HepG2 (cell line): ENCODE results near the gene MAFF. TPM values are rescaled to one million over a fixed set of nuclear protein-coding genes. Genes with fewer than 3 reads are reported as not detected.

ENCODE experiments used
- CBFB ChIP-seq: sonication (generic); formaldehyde crosslinking; IDR thresholded peaks from 2 replicates; pipeline ENCODE4 v1.4.0; 2020; ENCODE audit warnings: missing genetic modification reagents
- EED ChIP-seq: sonication (generic); formaldehyde crosslinking; IDR thresholded peaks from 2 replicates; pipeline ENCODE4 v1.5.0; 2020; ENCODE audit warnings: mild to moderate bottlenecking, missing genetic modification reagents
- GLI4 ChIP-seq: sonication (generic); formaldehyde crosslinking; IDR thresholded peaks from 2 replicates; pipeline ENCODE4 v1.5.1; 2020; ENCODE audit warnings: missing genetic modification reagents, mild to moderate bottlenecking, moderate library complexity, borderline replicate concordance
- HNF4A ChIP-seq: sonication (generic); formaldehyde crosslinking; IDR thresholded peaks from 2 replicates; pipeline ENCODE4 v1.4.0; 2020; ENCODE audit warnings: missing genetic modification reagents
- HNRNPH1 ChIP-seq: fragments of 200-400 bp; formaldehyde crosslinking; optimal IDR thresholded peaks from 2 replicates; pipeline ENCODE3; 2017; ENCODE audit warnings: mild to moderate bottlenecking, low read depth, low read length
- HNRNPL ChIP-seq: fragments of 200-400 bp; formaldehyde crosslinking; IDR thresholded peaks from 2 replicates; pipeline ENCODE4 v1.6.1; 2017; ENCODE audit warnings: mild to moderate bottlenecking, low read depth, low read length
- LCORL ChIP-seq, 2 experiments: fragments of 450-650 bp in 1 of 2; sonication (generic) in 1 of 2; formaldehyde crosslinking in 1 of 2; IDR thresholded peaks; 2 replicates each; pipeline versions ENCODE4 v1.5.0 to v1.6.1; 2017 to 2020; ENCODE audit warnings: antibody characterized with exemption in 1 of 2, missing genetic modification reagents in 1 of 2
- MAFG ChIP-seq: sonication (generic); formaldehyde crosslinking; IDR thresholded peaks from 2 replicates; pipeline ENCODE4 v1.5.1; 2020; ENCODE audit warnings: mild to moderate bottlenecking, missing genetic modification reagents
- MED8 ChIP-seq: sonication (generic); formaldehyde crosslinking; IDR thresholded peaks from 2 replicates; pipeline ENCODE4 v1.8.1; 2023; ENCODE audit warnings: mild to moderate bottlenecking, missing genetic modification reagents; ENCODE audit not compliant: insufficient replicate concordance
- PCBP2 ChIP-seq: fragments of 200-400 bp; formaldehyde crosslinking; optimal IDR thresholded peaks from 2 replicates; pipeline ENCODE3; 2018; ENCODE audit warnings: low read length, low read depth; ENCODE audit not compliant: poor library complexity, severe bottlenecking
- TARDBP ChIP-seq: sonication (generic); formaldehyde crosslinking; IDR thresholded peaks from 2 replicates; pipeline ENCODE4 v1.8.0; 2022; ENCODE audit warnings: mild to moderate bottlenecking, missing genetic modification reagents
- ZNF205 ChIP-seq: IDR thresholded peaks from 2 replicates; pipeline ENCODE4 v1.6.1; 2018; ENCODE audit warnings: missing biosample characterization, missing genetic modification reagents
- ZNF230 ChIP-seq: sonication (generic); formaldehyde crosslinking; IDR thresholded peaks from 2 replicates; pipeline ENCODE4 v1.4.0; 2020; ENCODE audit warnings: mild to moderate bottlenecking, missing genetic modification reagents
- ZNF431 ChIP-seq: sonication (generic); formaldehyde crosslinking; IDR thresholded peaks from 2 replicates; pipeline ENCODE4 v1.9.0; 2022; ENCODE audit warnings: missing genetic modification reagents, low read depth, mild to moderate bottlenecking, borderline replicate concordance
- ZNF484 ChIP-seq: sonication (generic); formaldehyde crosslinking; IDR thresholded peaks from 2 replicates; pipeline ENCODE4 v1.5.1; 2020; ENCODE audit warnings: mild to moderate bottlenecking, low read depth, missing genetic modification reagents, borderline replicate concordance
- ZNF788 ChIP-seq: sonication (generic); formaldehyde crosslinking; IDR thresholded peaks from 2 replicates; pipeline ENCODE4 v1.5.0; 2020; ENCODE audit warnings: mild to moderate bottlenecking, missing genetic modification reagents, borderline replicate concordance
- polyA plus RNA-seq, 8 experiments: library from polyadenylated mRNA; depleted of rRNA in 3 of 8; stranded (reverse) in 7 of 8; unstranded in 1 of 8; fragments of >200 nt; fragmentation: Illumina TruSeq in 4 of 8; extraction: Trizol in 4 of 8; gene quantifications; 2 replicates each; pipeline versions ENCODE4 v1.2.1 to v1.2.3, GENCODE V29; 2011 to 2016; ENCODE audit warnings: low read depth in 4 of 8, missing spikeins in 1 of 8, mixed read lengths in 1 of 8; ENCODE audit not compliant: insufficient read depth in 1 of 8
- total RNA-seq, 5 experiments: library from RNA; depleted of rRNA; stranded (reverse); fragments of >200 nt; fragmentation: Illumina TruSeq; extraction: Trizol; gene quantifications; 2 replicates each; pipeline ENCODE4 v1.2.3, GENCODE V29; 2016; ENCODE audit warnings: low read depth in 1 of 5
- TF ChIP-seq, protein P1 (sequence below): sonication (generic); formaldehyde crosslinking; IDR thresholded peaks from 2 replicates; pipeline ENCODE4 v1.4.0; 2020; ENCODE audit warnings: missing genetic modification reagents, mild to moderate bottlenecking, borderline replicate concordance
- TF ChIP-seq, protein P2 (sequence below): sonication (generic); formaldehyde crosslinking; IDR thresholded peaks from 2 replicates; pipeline ENCODE4 v1.8.0; 2022; ENCODE audit warnings: mild to moderate bottlenecking, missing genetic modification reagents; ENCODE audit not compliant: insufficient replicate concordance
- TF ChIP-seq, protein P3 (sequence below): sonication (generic); formaldehyde crosslinking; IDR thresholded peaks from 2 replicates; pipeline ENCODE4 v1.5.1; 2020; ENCODE audit warnings: mild to moderate bottlenecking, moderate library complexity, missing genetic modification reagents
- TF ChIP-seq, protein P4 (sequence below): sonication (generic); formaldehyde crosslinking; IDR thresholded peaks from 2 replicates; pipeline ENCODE4 v1.4.0; 2020; ENCODE audit warnings: missing genetic modification reagents, borderline replicate concordance
- TF ChIP-seq, protein P5 (sequence below): sonication (generic); formaldehyde crosslinking; IDR thresholded peaks from 2 replicates; pipeline ENCODE4 v1.4.0; 2020; ENCODE audit warnings: mild to moderate bottlenecking, low read depth, missing genetic modification reagents

MAFF gene
- total and polyA plus RNA-seq, 2 of the 13 experiments (the other 11 are each of a cell fraction or from before 2014, with no cell fraction given) = 5.4 to 14.3 TPM

DNA sequence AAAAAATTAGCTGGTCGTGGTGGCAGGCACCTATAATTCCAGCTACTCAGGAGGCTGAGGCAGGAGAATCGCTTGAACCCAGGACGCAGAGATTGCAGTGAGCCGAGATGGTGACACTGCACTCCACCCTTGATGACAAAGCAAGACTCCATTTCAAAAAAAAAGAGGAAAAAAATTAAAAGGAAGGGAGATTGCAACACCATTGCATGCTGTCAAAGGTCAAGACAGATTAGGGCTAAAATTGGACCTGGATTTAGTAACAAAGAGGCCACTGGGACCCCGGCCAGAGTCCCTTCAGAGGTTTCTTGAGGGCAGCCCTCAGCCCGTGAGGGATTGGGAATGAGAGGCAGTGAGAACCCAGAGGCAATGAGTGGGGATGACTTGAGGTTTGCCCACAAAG lies 8.2 kb upstream of the MAFF start (continued):
- TF ChIP-seq HNRNPH1 = no peak
- no peak for TF ChIP-seq GLI4 (CRISPR knock-in tag)
- no peak for TF ChIP-seq ZNF205 (CRISPR knock-in tag)
- TF ChIP-seq ZNF431 (CRISPR knock-in tag) = no peak
- no peak for TF ChIP-seq HNRNPL
- TF ChIP-seq, protein P1, sequence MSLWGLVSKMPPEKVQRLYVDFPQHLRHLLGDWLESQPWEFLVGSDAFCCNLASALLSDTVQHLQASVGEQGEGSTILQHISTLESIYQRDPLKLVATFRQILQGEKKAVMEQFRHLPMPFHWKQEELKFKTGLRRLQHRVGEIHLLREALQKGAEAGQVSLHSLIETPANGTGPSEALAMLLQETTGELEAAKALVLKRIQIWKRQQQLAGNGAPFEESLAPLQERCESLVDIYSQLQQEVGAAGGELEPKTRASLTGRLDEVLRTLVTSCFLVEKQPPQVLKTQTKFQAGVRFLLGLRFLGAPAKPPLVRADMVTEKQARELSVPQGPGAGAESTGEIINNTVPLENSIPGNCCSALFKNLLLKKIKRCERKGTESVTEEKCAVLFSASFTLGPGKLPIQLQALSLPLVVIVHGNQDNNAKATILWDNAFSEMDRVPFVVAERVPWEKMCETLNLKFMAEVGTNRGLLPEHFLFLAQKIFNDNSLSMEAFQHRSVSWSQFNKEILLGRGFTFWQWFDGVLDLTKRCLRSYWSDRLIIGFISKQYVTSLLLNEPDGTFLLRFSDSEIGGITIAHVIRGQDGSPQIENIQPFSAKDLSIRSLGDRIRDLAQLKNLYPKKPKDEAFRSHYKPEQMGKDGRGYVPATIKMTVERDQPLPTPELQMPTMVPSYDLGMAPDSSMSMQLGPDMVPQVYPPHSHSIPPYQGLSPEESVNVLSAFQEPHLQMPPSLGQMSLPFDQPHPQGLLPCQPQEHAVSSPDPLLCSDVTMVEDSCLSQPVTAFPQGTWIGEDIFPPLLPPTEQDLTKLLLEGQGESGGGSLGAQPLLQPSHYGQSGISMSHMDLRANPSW (CRISPR knock-in tag) = no peak
- TF ChIP-seq TARDBP (CRISPR knock-in tag) = 0 out of 2 replicates have a peak, but pooled peaks have one; percentile 26
- TF ChIP-seq, protein P2, sequence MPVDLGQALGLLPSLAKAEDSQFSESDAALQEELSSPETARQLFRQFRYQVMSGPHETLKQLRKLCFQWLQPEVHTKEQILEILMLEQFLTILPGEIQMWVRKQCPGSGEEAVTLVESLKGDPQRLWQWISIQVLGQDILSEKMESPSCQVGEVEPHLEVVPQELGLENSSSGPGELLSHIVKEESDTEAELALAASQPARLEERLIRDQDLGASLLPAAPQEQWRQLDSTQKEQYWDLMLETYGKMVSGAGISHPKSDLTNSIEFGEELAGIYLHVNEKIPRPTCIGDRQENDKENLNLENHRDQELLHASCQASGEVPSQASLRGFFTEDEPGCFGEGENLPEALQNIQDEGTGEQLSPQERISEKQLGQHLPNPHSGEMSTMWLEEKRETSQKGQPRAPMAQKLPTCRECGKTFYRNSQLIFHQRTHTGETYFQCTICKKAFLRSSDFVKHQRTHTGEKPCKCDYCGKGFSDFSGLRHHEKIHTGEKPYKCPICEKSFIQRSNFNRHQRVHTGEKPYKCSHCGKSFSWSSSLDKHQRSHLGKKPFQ (CRISPR knock-in tag) = no peak
- TF ChIP-seq, protein P3, sequence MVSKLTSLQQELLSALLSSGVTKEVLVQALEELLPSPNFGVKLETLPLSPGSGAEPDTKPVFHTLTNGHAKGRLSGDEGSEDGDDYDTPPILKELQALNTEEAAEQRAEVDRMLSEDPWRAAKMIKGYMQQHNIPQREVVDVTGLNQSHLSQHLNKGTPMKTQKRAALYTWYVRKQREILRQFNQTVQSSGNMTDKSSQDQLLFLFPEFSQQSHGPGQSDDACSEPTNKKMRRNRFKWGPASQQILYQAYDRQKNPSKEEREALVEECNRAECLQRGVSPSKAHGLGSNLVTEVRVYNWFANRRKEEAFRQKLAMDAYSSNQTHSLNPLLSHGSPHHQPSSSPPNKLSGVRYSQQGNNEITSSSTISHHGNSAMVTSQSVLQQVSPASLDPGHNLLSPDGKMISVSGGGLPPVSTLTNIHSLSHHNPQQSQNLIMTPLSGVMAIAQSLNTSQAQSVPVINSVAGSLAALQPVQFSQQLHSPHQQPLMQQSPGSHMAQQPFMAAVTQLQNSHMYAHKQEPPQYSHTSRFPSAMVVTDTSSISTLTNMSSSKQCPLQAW (CRISPR knock-in tag) = 0 out of 2 replicates have a peak, but pooled peaks have one; percentile 25
- no peak for TF ChIP-seq MED8
- TF ChIP-seq MAFG (CRISPR knock-in tag) = peak; percentile 71
- TF ChIP-seq, protein P4, sequence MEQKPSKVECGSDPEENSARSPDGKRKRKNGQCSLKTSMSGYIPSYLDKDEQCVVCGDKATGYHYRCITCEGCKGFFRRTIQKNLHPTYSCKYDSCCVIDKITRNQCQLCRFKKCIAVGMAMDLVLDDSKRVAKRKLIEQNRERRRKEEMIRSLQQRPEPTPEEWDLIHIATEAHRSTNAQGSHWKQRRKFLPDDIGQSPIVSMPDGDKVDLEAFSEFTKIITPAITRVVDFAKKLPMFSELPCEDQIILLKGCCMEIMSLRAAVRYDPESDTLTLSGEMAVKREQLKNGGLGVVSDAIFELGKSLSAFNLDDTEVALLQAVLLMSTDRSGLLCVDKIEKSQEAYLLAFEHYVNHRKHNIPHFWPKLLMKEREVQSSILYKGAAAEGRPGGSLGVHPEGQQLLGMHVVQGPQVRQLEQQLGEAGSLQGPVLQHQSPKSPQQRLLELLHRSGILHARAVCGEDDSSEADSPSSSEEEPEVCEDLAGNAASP (CRISPR knock-in tag) = peak; percentile 83; the same call in 1 of the 2 replicates
- no peak for TF ChIP-seq ZNF230 (CRISPR knock-in tag)
- TF ChIP-seq ZNF484 (CRISPR knock-in tag) = no peak
- no peak for TF ChIP-seq CBFB (CRISPR knock-in tag)
- TF ChIP-seq, protein P5, sequence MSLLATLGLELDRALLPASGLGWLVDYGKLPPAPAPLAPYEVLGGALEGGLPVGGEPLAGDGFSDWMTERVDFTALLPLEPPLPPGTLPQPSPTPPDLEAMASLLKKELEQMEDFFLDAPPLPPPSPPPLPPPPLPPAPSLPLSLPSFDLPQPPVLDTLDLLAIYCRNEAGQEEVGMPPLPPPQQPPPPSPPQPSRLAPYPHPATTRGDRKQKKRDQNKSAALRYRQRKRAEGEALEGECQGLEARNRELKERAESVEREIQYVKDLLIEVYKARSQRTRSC (CRISPR knock-in tag) = no peak
- TF ChIP-seq PCBP2 = no peak
- TF ChIP-seq HNF4A = peak; percentile 79
- no peak for TF ChIP-seq EED (CRISPR knock-in tag)
- no peak for TF ChIP-seq ZNF788 (CRISPR knock-in tag)
- no peak for TF ChIP-seq LCORL (IDR thresholded peaks at IDR 0.05)
- TF ChIP-seq LCORL (CRISPR knock-in tag; IDR thresholded peaks at IDR 0.05) = peak; percentile 58; the same call in 1 of the 2 replicates
